RWPE2 (cell line): ENCODE results near the gene TMEM179B.
A peak's percentile ranks its signal among the peaks of the same experiment; 100 is the strongest.
"Not testable (repeated sequence)": the region's sequence is repeated elsewhere in the genome, so short reads cannot be mapped to it uniquely, and the experiment has no call there.

Experiments used
- ATAC-seq: fragments of 200-7000 bp; cut with Tn5 transposase; 3 replicates; pipeline ENCODE4 v1.9.1; 2021; ENCODE audit warnings: low read depth
- DNase-seq: peaks from one replicate; pipeline ENCODE4 v3.0.0-alpha.2; 2020; ENCODE audit warnings: low spot score
- H3K27ac ChIP-seq: fragments of 450-650 bp; 2 replicates; pipeline ENCODE4 v1.5.1; 2017; ENCODE audit warnings: mild to moderate bottlenecking; ENCODE audit not compliant: poor library complexity, severe bottlenecking
- H3K27me3 ChIP-seq: fragments of 250-450 bp; sonication (Bioruptor Pico); 2 replicates; pipeline ENCODE4 v1.5.1; 2021; ENCODE audit warnings: mild to moderate bottlenecking, moderate library complexity; ENCODE audit not compliant: insufficient read depth, poor library complexity, severe bottlenecking
- H3K36me3 ChIP-seq: fragments of 250-450 bp; sonication (Bioruptor Pico); 2 replicates; pipeline ENCODE4 v1.5.1; 2020; ENCODE audit warnings: low read depth, mild to moderate bottlenecking, moderate library complexity
- H3K4me1 ChIP-seq: fragments of 250-450 bp; sonication (Bioruptor Pico); 2 replicates; pipeline ENCODE4 v1.5.1; 2021; ENCODE audit warnings: mild to moderate bottlenecking, moderate library complexity; ENCODE audit not compliant: insufficient read depth, poor library complexity, severe bottlenecking
- H3K4me3 ChIP-seq: fragments of 250-450 bp; sonication (Bioruptor Pico); 2 replicates; pipeline ENCODE4 v1.5.1; 2021; ENCODE audit warnings: mild to moderate bottlenecking, moderate library complexity; ENCODE audit not compliant: severe bottlenecking
- H3K9me3 ChIP-seq: fragments of 250-450 bp; sonication (Bioruptor Pico); 2 replicates; pipeline ENCODE4 v1.5.1; 2021; ENCODE audit warnings: mild to moderate bottlenecking, moderate library complexity; ENCODE audit not compliant: severe bottlenecking
- CTCF ChIP-seq: fragments of 450-650 bp; IDR thresholded peaks from one replicate; pipeline ENCODE4 v1.5.1; 2017; ENCODE audit warnings: mild to moderate bottlenecking, moderate library complexity; ENCODE audit not compliant: poor library complexity, severe bottlenecking

The TMEM179B gene

GRCh38 chr11:62753736-62754603, 33.2 kb upstream of the TMEM179B start, which contains the start of gene ZBTB3:
Gene ZBTB3, minus strand, starts transcription at chr11:62754160. Its CDS starts 496 bp downstream, at chr11:62753664.
- ATAC-seq (peak; percentile 98), DNase-seq (peak; percentile 98)
- Histone ChIP-seq H3K4me3 (peak within 1 kb of the TSS; percentile 85), H3K36me3 (peaks cover 18% of the 10 kb centered on the region), H3K9me3 (no peaks in the 10 kb centered on the region), H3K4me1 (no peaks in the 10 kb centered on the region), H3K27ac (peak within 1 kb of the TSS; percentile 44), H3K27me3 (no peaks in the 10 kb centered on the region)
- TF ChIP-seq CTCF, result no peak

- H3K9me3 ChIP-seq, result no peaks in the 10 kb centered on the region
- no peak overlapping the region for H3K4me3 ChIP-seq
- peaks cover 13% of the 10 kb centered on the region; the same call in 1 of the 2 replicates for H3K36me3 ChIP-seq
- ATAC-seq (no peak), DNase-seq (no peak)
- H3K27me3 ChIP-seq, result no peaks in the 10 kb centered on the region
- no peak for TF ChIP-seq CTCF
- no peak overlapping the region for H3K27ac ChIP-seq
- H3K4me1 ChIP-seq, result no peaks in the 10 kb centered on the region
Observed at GRCh38 chr11:62755086-62755615, 32.1 kb upstream of the TMEM179B start.

- Histone ChIP-seq H3K27me3 (no peaks in the 10 kb centered on the region), H3K9me3 (no peaks in the 10 kb centered on the region), H3K4me1 (peaks cover 5% of the 10 kb centered on the region), H3K36me3 (peaks cover 8% of the 10 kb centered on the region; the same call in 1 of the 2 replicates), H3K27ac (no peak overlapping the region), H3K4me3 (no peak overlapping the region)
- ATAC-seq, result no peak
- DNase-seq, result no peak
- TF ChIP-seq CTCF, result no peak
Observed at GRCh38 chr11:62757846-62758788, 29.1 kb upstream of the TMEM179B start.

- not testable (repeated sequence) for H3K4me1 ChIP-seq, H3K9me3 ChIP-seq, ATAC-seq, H3K27me3 ChIP-seq, DNase-seq
- Histone ChIP-seq H3K27ac (peak overlapping the region; percentile 58), H3K4me3 (peak overlapping the region; percentile 57), H3K36me3 (peaks cover 14% of the 10 kb centered on the region)
Observed at GRCh38 chr11:62760867-62761227, 26.4 kb upstream of the TMEM179B start.

- Histone ChIP-seq H3K4me1 (peaks cover 8% of the 10 kb centered on the region), H3K27ac (peak overlapping the region; percentile 71), H3K36me3 (peaks cover 7% of the 10 kb centered on the region), H3K27me3 (no peaks in the 10 kb centered on the region), H3K9me3 (no peaks in the 10 kb centered on the region), H3K4me3 (peak overlapping the region; percentile 61)
- DNase-seq, result no peak
- ATAC-seq, result peak; percentile 4; the same call in 1 of the 3 replicates
- no peak for TF ChIP-seq CTCF
Observed at GRCh38 chr11:62770778-62771143, 16.4 kb upstream of the TMEM179B start.
